CD4-positive, alpha-beta memory T cell (primary cell): ENCODE measurements around the gene ZNF234. TPM values are rescaled to one million over a fixed set of nuclear protein-coding genes. Genes with fewer than 3 reads are reported as not detected.
A peak's percentile ranks its signal among the peaks of the same experiment; 100 is the strongest.

Experiments
- CTCF ChIA-PET: fragments of 350-600 bp; sonication (Branson Sonifier 250); formaldehyde crosslinking; loops from one replicate; lab custom pipeline; 2021; ENCODE audit warnings: inconsistent platforms; ENCODE audit not compliant: partially characterized antibody; lab: Charles Lee
- POLR2A ChIA-PET: fragments of 350-600 bp; sonication (Branson Sonifier 250); formaldehyde crosslinking; loops from one replicate; lab custom pipeline; 2021; ENCODE audit not compliant: partially characterized antibody; lab: Charles Lee
- DNase-seq, 5 donors: peaks; one replicate each; pipeline versions ENCODE4 v3.0.0 to v3.0.0-alpha.2; 2020 to 2022; ENCODE audit warnings: mixed read lengths in 1 of 5
- H3K27ac ChIP-seq: one replicate; pipeline ENCODE4 v1.7.0; 2013; ENCODE audit warnings: low read depth, low read length
- H3K27me3 ChIP-seq: 2 replicates; pipeline ENCODE4 v1.7.0; 2013; ENCODE audit warnings: mild to moderate bottlenecking, low read length, moderate library complexity; ENCODE audit not compliant: insufficient read depth
- H3K36me3 ChIP-seq: 2 replicates; pipeline ENCODE4 v1.7.0; 2013; ENCODE audit warnings: mild to moderate bottlenecking, low read length, moderate library complexity; ENCODE audit not compliant: insufficient read depth
- H3K4me1 ChIP-seq: 2 replicates; pipeline ENCODE4 v1.7.0; 2013; ENCODE audit warnings: mild to moderate bottlenecking, low read length, moderate library complexity; ENCODE audit not compliant: insufficient read depth
- H3K4me3 ChIP-seq, 2 donors: one replicate each; pipeline ENCODE4 v1.7.0; 2013; ENCODE audit warnings: low read length in 2 of 2, mild to moderate bottlenecking in 1 of 2
- H3K9me3 ChIP-seq, 2 donors: one replicate each; pipeline ENCODE4 v1.7.0; 2013; ENCODE audit warnings: low read length in 2 of 2, control low read depth in 1 of 2; ENCODE audit not compliant: control insufficient read depth in 1 of 2
- H3K27ac Mint-ChIP-seq, 7 donors: one replicate each; pipeline ENCODE4 v1.8.0; 2020 to 2021; ENCODE audit warnings: mixed read lengths in 7 of 7, mild to moderate bottlenecking in 6 of 7, inconsistent platforms in 3 of 7, moderate library complexity in 3 of 7
- H3K27me3 Mint-ChIP-seq, 2 donors: one replicate each; pipeline ENCODE4 v1.8.0; 2020 to 2021; ENCODE audit warnings: mixed read lengths in 2 of 2
- H3K36me3 Mint-ChIP-seq, 2 donors: one replicate each; pipeline ENCODE4 v1.8.0; 2020 to 2021; ENCODE audit warnings: mixed read lengths in 2 of 2, inconsistent platforms in 1 of 2, mild to moderate bottlenecking in 1 of 2
- H3K4me1 Mint-ChIP-seq, 4 donors: one replicate each; pipeline ENCODE4 v1.8.0; 2020 to 2021; ENCODE audit warnings: mixed read lengths in 4 of 4, mild to moderate bottlenecking in 1 of 4
- H3K4me3 Mint-ChIP-seq, 8 donors: one replicate each; pipeline ENCODE4 v1.8.0; 2020 to 2021; ENCODE audit warnings: mixed read lengths in 8 of 8, mild to moderate bottlenecking in 7 of 8, moderate library complexity in 6 of 8, inconsistent platforms in 3 of 8
- H3K9me3 Mint-ChIP-seq, 8 donors: one replicate each; pipeline ENCODE4 v1.8.0; 2020 to 2021; ENCODE audit warnings: mixed read lengths in 8 of 8, mild to moderate bottlenecking in 5 of 8, inconsistent platforms in 3 of 8, moderate library complexity in 1 of 8
- intact Hi-C: fragments of 100-400 bp; cut with micrococcal nuclease; formaldehyde crosslinking; loops from one replicate; pipeline ENCODE4 v1.15.1; 2023
- polyA plus RNA-seq, 2 donors: library from polyadenylated mRNA; unstranded; fragments of 300-500 nt; fragmentation: Illumina TruSeq; gene quantifications; one replicate each; pipeline ENCODE4 v1.2.3, GENCODE V29; 2021
- total RNA-seq, 2 experiments: library from RNA; stranded (reverse); gene quantifications; one replicate each; pipeline ENCODE4 v1.2.3, GENCODE V29; 2021

Gene ZNF234
- total and polyA plus RNA-seq, 4 experiments from 2014 or later: 2.2 to 28.9 (median 15.7) TPM

- peaks cover 0 to 17% of the 10 kb centered on the region in 2 donors for H3K9me3 ChIP-seq
- Mint-ChIP-seq H3K27me3 (no peaks in the 10 kb centered on the region), H3K4me1 (no peaks in the 10 kb centered on the region), H3K9me3 (peaks cover 2 to 60% (median 35%) of the 10 kb centered on the region in 8 donors), H3K36me3 (peaks cover 88 to 90% of the 10 kb centered on the region in 2 donors), H3K27ac (no peak overlapping the region), H3K4me3 (no peak overlapping the region)
- H3K4me1 ChIP-seq: no peaks in the 10 kb centered on the region
- intact Hi-C loops: no loop called here
- CTCF ChIA-PET: no interaction called here
- H3K4me3 ChIP-seq: no peak overlapping the region
- H3K27ac ChIP-seq: no peak overlapping the region
- DNase-seq: no peak
- H3K36me3 ChIP-seq: peaks cover 46% of the 10 kb centered on the region
- no peaks in the 10 kb centered on the region for H3K27me3 ChIP-seq
- POLR2A ChIA-PET: interaction anchor here (2.3 kb wide), 1 partner anchor 15 kb away, joined by 5 read pairs; the partner anchor contains the start of gene ZNF226
These were observed 8.4 kb downstream of the ZNF234 start for GRCh38 chr19:44149776-44150175.

GRCh38 chr19:44151491-44151890 is 10.1 kb downstream of the ZNF234 start:
- peaks cover 79 to 87% of the 10 kb centered on the region in 2 donors for H3K36me3 Mint-ChIP-seq

GRCh38 chr19:44156475-44156874 is 15.1 kb downstream of the ZNF234 start:
- intact Hi-C loops: no loop called here
- H3K9me3 Mint-ChIP-seq: peaks cover 4 to 92% (median 76%) of the 10 kb centered on the region in 8 donors
- Histone ChIP-seq H3K4me3 (no peak overlapping the region), H3K27ac (no peak overlapping the region), H3K27me3 (no peaks in the 10 kb centered on the region), H3K4me1 (no peaks in the 10 kb centered on the region), H3K36me3 (peaks cover 17% of the 10 kb centered on the region), H3K9me3 (peaks cover 13 to 46% of the 10 kb centered on the region in 2 donors)
- ChIA-PET CTCF (no interaction called here), POLR2A (no interaction called here)
- no peaks in the 10 kb centered on the region for H3K27me3 Mint-ChIP-seq
- no peak overlapping the region for H3K27ac Mint-ChIP-seq
- H3K4me3 Mint-ChIP-seq: no peak overlapping the region
- no peaks in the 10 kb centered on the region for H3K4me1 Mint-ChIP-seq
- H3K36me3 Mint-ChIP-seq: peaks cover 58 to 69% of the 10 kb centered on the region in 2 donors
- DNase-seq: no peak

More at GRCh38 chr19:44151491-44151890, 10.1 kb downstream of the ZNF234 start:
- H3K27ac ChIP-seq: no peak overlapping the region
- peaks cover 7 to 25% of the 10 kb centered on the region in 2 donors for H3K9me3 ChIP-seq
- Mint-ChIP-seq H3K27me3 (no peaks in the 10 kb centered on the region), H3K9me3 (peaks cover 2 to 68% (median 46%) of the 10 kb centered on the region in 8 donors), H3K27ac (no peak overlapping the region), H3K4me1 (no peaks in the 10 kb centered on the region), H3K4me3 (no peak overlapping the region)
- no peak overlapping the region for H3K4me3 ChIP-seq
- no peak for DNase-seq
- H3K36me3 ChIP-seq: peaks cover 36% of the 10 kb centered on the region
- H3K4me1 ChIP-seq: no peaks in the 10 kb centered on the region
- no peaks in the 10 kb centered on the region for H3K27me3 ChIP-seq
- ChIA-PET CTCF (no interaction called here), POLR2A (interaction anchor here (0.8 to 2.3 kb wide), 2 partner anchors 14 to 62 kb away, joined by 4 to 5 read pairs; partner anchors contain the start of gene ZNF226)
- intact Hi-C loops: no loop called here

- Mint-ChIP-seq H3K9me3 (peaks cover 6 to 90% (median 68%) of the 10 kb centered on the region in 8 donors), H3K36me3 (peaks cover 39 to 43% of the 10 kb centered on the region in 2 donors)
- intact Hi-C loops: loop anchor here (1.0 kb wide), 2 partner anchors 44 to 161 kb away; partner anchors contain the start of gene ZNF230
These were observed 22.4 kb downstream of the ZNF234 start for GRCh38 chr19:44163789-44164188.

GRCh38 chr19:44164327-44164672 is 22.9 kb downstream of the ZNF234 start:
- Histone ChIP-seq H3K9me3 (peaks cover 0 to 17% of the 10 kb centered on the region in 2 donors), H3K27me3 (no peaks in the 10 kb centered on the region), H3K36me3 (peaks cover 11% of the 10 kb centered on the region), H3K4me1 (peaks cover 23% of the 10 kb centered on the region), H3K4me3 (peak overlapping the region; percentile 75 to 81), H3K27ac (no peak overlapping the region)
- Mint-ChIP-seq H3K27me3 (peaks cover 0 to 1% of the 10 kb centered on the region in 2 donors), H3K9me3 (peaks cover 6 to 90% (median 68%) of the 10 kb centered on the region in 8 donors), H3K27ac (peak overlapping the region in 6 of 7 donors; percentile 82 to 98 (median 96)), H3K4me1 (peaks cover 21 to 34% (median 27%) of the 10 kb centered on the region in 4 donors), H3K36me3 (peaks cover 42 to 47% of the 10 kb centered on the region in 2 donors), H3K4me3 (peak overlapping the region; percentile 94 to 98 (median 98))
- intact Hi-C loops: loop anchor here (1.0 kb wide), 2 partner anchors 43 to 162 kb away; partner anchors contain the start of gene ZNF230
- CTCF ChIA-PET: interaction anchor here (0.6 to 1.4 kb wide), 3 partner anchors 48 to 61 kb away, joined by 3 read pairs; partner anchors contain the start of gene ZNF227
- no peak for DNase-seq
- POLR2A ChIA-PET: interaction anchor here (1.1 to 4.5 kb wide), 14 partner anchors 11 to 336 kb away, joined by 3 to 35 read pairs (median 6); partner anchors contain the start of genes ZNF180, ZNF224, ZNF225 and ZNF227

More at GRCh38 chr19:44163789-44164188, 22.4 kb downstream of the ZNF234 start:
- H3K27me3 ChIP-seq: no peaks in the 10 kb centered on the region
- DNase-seq: no peak
- Mint-ChIP-seq H3K27ac (no peak overlapping the region), H3K4me3 (peak overlapping the region in 2 of 8 donors; percentile 2 to 98), H3K27me3 (peaks cover 0 to 1% of the 10 kb centered on the region in 2 donors), H3K4me1 (peaks cover 21 to 34% (median 27%) of the 10 kb centered on the region in 4 donors)
- H3K4me1 ChIP-seq: peaks cover 23% of the 10 kb centered on the region
- CTCF ChIA-PET: interaction anchor here (0.6 kb wide), 1 partner anchor 49 kb away, joined by 3 read pairs; the partner anchor contains the start of gene ZNF227
- H3K4me3 ChIP-seq: no peak overlapping the region
- peaks cover 9% of the 10 kb centered on the region for H3K36me3 ChIP-seq
- POLR2A ChIA-PET: interaction anchor here (1.1 to 4.5 kb wide), 7 partner anchors 12 to 336 kb away, joined by 3 to 35 read pairs (median 17); partner anchors contain the start of genes ZNF180, ZNF224, ZNF227 and ZNF234
- H3K9me3 ChIP-seq: peaks cover 0 to 18% of the 10 kb centered on the region in 2 donors
- no peak overlapping the region for H3K27ac ChIP-seq

GRCh38 chr19:44164673-44165512 is 23.5 kb downstream of the ZNF234 start, which contains the start of gene ZNF226:
Gene ZNF226 (plus strand): TSS chr19:44165100. CDS start chr19:44170081, 4,981 bp downstream.
- CTCF ChIA-PET: interaction anchor here (1.0 to 1.4 kb wide), 2 partner anchors 47 to 62 kb away, joined by 3 read pairs; partner anchors contain the start of gene ZNF227
- H3K9me3 ChIP-seq: peaks cover 3 to 23% of the 10 kb centered on the region in 2 donors
- Mint-ChIP-seq H3K9me3 (peaks cover 6 to 90% (median 70%) of the 10 kb centered on the region in 8 donors), H3K36me3 (peaks cover 48 to 49% of the 10 kb centered on the region in 2 donors), H3K4me1 (peaks cover 21 to 34% (median 27%) of the 10 kb centered on the region in 4 donors), H3K27ac (peak within 1 kb of the TSS; percentile 82 to 98 (median 96)), H3K27me3 (peaks cover 0 to 1% of the 10 kb centered on the region in 2 donors), H3K4me3 (peak within 1 kb of the TSS; percentile 94 to 98 (median 98))
- intact Hi-C loops: loop anchor here (1.0 kb wide), 7 partner anchors 24 to 163 kb away; partner anchors contain the start of genes ZNF224, ZNF225, ZNF227 and ZNF230
- peaks cover 23% of the 10 kb centered on the region for H3K4me1 ChIP-seq
- peak within 1 kb of the TSS; percentile 75 to 81 for H3K4me3 ChIP-seq
- DNase-seq: peak; percentile 76 to 84 (median 82)
- POLR2A ChIA-PET: interaction anchor here (0.6 to 4.5 kb wide), 15 partner anchors 11 to 352 kb away, joined by 3 to 35 read pairs (median 6); partner anchors contain the start of genes ZNF180, ZNF224, ZNF225 and ZNF227
- peak within 1 kb of the TSS; percentile 68 for H3K27ac ChIP-seq
- H3K36me3 ChIP-seq: peaks cover 17% of the 10 kb centered on the region
- H3K27me3 ChIP-seq: no peaks in the 10 kb centered on the region
